Spleen (tissue), 7 donors: ENCODE data around the gene EPN1.

Experiments
- CTCF ChIP-seq, 11 experiments: fragments of 200-600 bp in 7 of 11; fragments of 450-650 bp in 4 of 11; sonication (generic) in 4 of 11; IDR thresholded peaks in 8 of 11; conservative IDR thresholded peaks in 3 of 11; 1 replicate in 7 of 11; 2 replicates in 4 of 11; pipeline versions ENCODE4 v1.4.0 to v1.8.0; 2016 to 2021; ENCODE audit warnings: antibody characterized with exemption in 11 of 11, inconsistent platforms in 4 of 11, mild to moderate bottlenecking in 1 of 11
- POLR2AphosphoS5 ChIP-seq, 3 donors: sonication (generic); formaldehyde crosslinking; IDR thresholded peaks; one replicate each; pipeline ENCODE4 v1.5.1; 2017; ENCODE audit warnings: antibody characterized with exemption in 3 of 3
- donor health status: DM: no; HTN: no; CAD: no; lungs with moderate emphysema.
- donor health status: DM: no; HTN: no; CAD: no.
- donor health status: DM: no; HTN: no; CAD: no.

- TF ChIP-seq CTCF (IDR thresholded peaks at IDR 0.05 in 8 of 11, conservative IDR thresholded peaks at IDR 0.05 in 3 of 11), result no peak
- no peak for TF ChIP-seq POLR2AphosphoS5 (IDR thresholded peaks at IDR 0.05)
These were observed 38.3 kb upstream of the EPN1 start for GRCh38 chr19:55636723-55637122.
